GM12878 (cell line): ENCODE measurements around the gene KCNQ1OT1. TPM values are rescaled to one million over a fixed set of nuclear protein-coding genes. Genes with fewer than 3 reads are reported as not detected.

Experiments
- ATAC-seq: fragments of 200-7000 bp; cut with Tn5 transposase; 3 replicates; pipeline ENCODE4 v1.9.1; 2020; ENCODE audit warnings: mild to moderate bottlenecking, moderate library complexity
- BruUV-seq: library from RNA; stranded (reverse); fragments of 400-500 nt; replicated peaks from 2 replicates; lab custom pipeline; 2021; lab: Mats Ljungman, UMichigan
- CTCF ChIA-PET: fragments of 300-600 bp; sonication (Branson Sonifier 250); formaldehyde crosslinking; extraction: SDS; loops from one replicate; lab custom pipeline; 2021; ENCODE audit warnings: inconsistent platforms; lab: Yijun Ruan, JAX
- POLR2A ChIA-PET: fragments of 350-600 bp; formaldehyde crosslinking; extraction: SDS; loops from one replicate; lab custom pipeline; 2021; ENCODE audit warnings: inconsistent platforms; lab: Charles Lee
- RAD21 ChIA-PET: fragments of 300-600 bp; sonication (Branson Sonifier 250); formaldehyde crosslinking; loops from one replicate; lab custom pipeline; 2023; ENCODE audit warnings: antibody characterized with exemption; ENCODE audit not compliant: unreplicated experiment; lab: Charles Lee
- SMC1A ChIA-PET: fragments of 300-600 bp; sonication (Branson Sonifier 250); formaldehyde crosslinking; loops from one replicate; lab custom pipeline; 2023; ENCODE audit not compliant: unreplicated experiment, uncharacterized antibody; lab: Charles Lee
- DNase-seq: peaks from one replicate; pipeline ENCODE4 v3.0.0-alpha.2; 2011; ENCODE audit warnings: low read depth, low spot score
- FAIRE-seq: peaks from 3 replicates; lab custom pipeline; 2011; peaks lifted over from hg19 to GRCh38; lab: Jason Lieb, UNC
- H2AFZ ChIP-seq: 2 replicates; pipeline ENCODE4 v1.6.0; 2011; ENCODE audit warnings: low read depth, low read length, control low read depth; ENCODE audit not compliant: control insufficient read depth
- H3K27ac ChIP-seq: 2 replicates; pipeline ENCODE4 v1.5.1; 2011; ENCODE audit warnings: control low read depth; ENCODE audit not compliant: control insufficient read depth, insufficient read depth
- H3K27me3 ChIP-seq, 2 experiments: replicated peaks in 1 of 2; 2 replicates each; pipeline versions ENCODE4 v1.6.0 to v1.6.1; 2011; ENCODE audit warnings: low read length in 1 of 2; ENCODE audit not compliant: control insufficient read depth in 2 of 2, insufficient read depth in 2 of 2
- H3K36me3 ChIP-seq, 2 experiments: 2 replicates each; pipeline ENCODE4 v1.5.1; 2011; ENCODE audit warnings: low read length in 1 of 2; ENCODE audit not compliant: control insufficient read depth in 2 of 2, insufficient read depth in 2 of 2
- H3K4me1 ChIP-seq: 2 replicates; pipeline ENCODE4 v1.6.1; 2011; ENCODE audit warnings: mild to moderate bottlenecking, low read length, moderate library complexity, mixed read lengths; ENCODE audit not compliant: control insufficient read depth, insufficient read depth
- H3K4me2 ChIP-seq: 2 replicates; pipeline ENCODE4 v1.6.0; 2011; ENCODE audit warnings: control low read depth; ENCODE audit not compliant: control insufficient read depth, insufficient read depth
- H3K4me3 ChIP-seq: fragments of 200-600 bp; sonication (generic); 2 replicates; pipeline ENCODE4 v1.5.1; 2016
- H3K79me2 ChIP-seq: 2 replicates; pipeline ENCODE4 v1.6.0; 2011; ENCODE audit warnings: low read length; ENCODE audit not compliant: control insufficient read depth, insufficient read depth
- H3K9ac ChIP-seq: 2 replicates; pipeline ENCODE4 v1.8.0; 2011; ENCODE audit warnings: low read length, control low read depth, mixed read lengths; ENCODE audit not compliant: control insufficient read depth, insufficient read depth
- H3K9me3 ChIP-seq: replicated peaks from 3 replicates; pipeline ENCODE4 v1.5.1; 2011; ENCODE audit warnings: mild to moderate bottlenecking, low read length; ENCODE audit not compliant: control insufficient read depth, insufficient read depth
- H4K20me1 ChIP-seq: 2 replicates; pipeline ENCODE4 v1.6.0; 2011; ENCODE audit not compliant: control insufficient read depth, insufficient read depth
- ATF3 ChIP-seq: IDR thresholded peaks from 2 replicates; pipeline ENCODE4 v1.6.1; 2011; ENCODE audit warnings: low read depth, mild to moderate bottlenecking, low read length, moderate library complexity, borderline replicate concordance; ENCODE audit errors: extremely low read depth
- CEBPZ ChIP-seq: fragments of 150-350 bp; IDR thresholded peaks from 2 replicates; pipeline ENCODE4 v1.6.1; 2016; ENCODE audit warnings: low read depth, low read length
- CREB1 ChIP-seq: IDR thresholded peaks from 2 replicates; pipeline ENCODE4 v1.6.1; 2012; ENCODE audit warnings: low read depth, mild to moderate bottlenecking, inconsistent platforms
- WGBS: methylation state at CpG from one replicate; pipeline ENCODE4 v1.1.6; 2016; ENCODE audit warnings: low lambda C conversion rate; ENCODE audit not compliant: insufficient replicate concordance, insufficient coverage; ENCODE audit errors: missing lambda C conversion rate; 5-methylcytosine and 5-hydroxymethylcytosine counted together
- in situ Hi-C: fragments of 300-500 bp; cut with MboI; formaldehyde crosslinking; loops from 9 replicates; pipeline ENCODE4 v1.14.3; 2018; ENCODE audit warnings: mixed read lengths
- intact Hi-C: fragments of 100-400 bp; cut with micrococcal nuclease; formaldehyde crosslinking; loops from one replicate; pipeline ENCODE4 v1.14.2; 2022; ENCODE audit not compliant: unreplicated experiment
- polyA plus RNA-seq, 11 experiments: library from polyadenylated mRNA; depleted of rRNA in 4 of 11; unstranded in 6 of 11; stranded (reverse) in 5 of 11; fragments of >200 nt; fragmentation: Nextera tagmentation in 4 of 11; fragmentation: Illumina TruSeq in 1 of 11; extraction: Ambion mirVana in 4 of 11; extraction: Trizol in 1 of 11; gene quantifications; 1 replicate in 1 of 11; 2 replicates in 10 of 11; pipeline versions ENCODE4 v1.2.1 to v1.2.3, GENCODE V29; 2011 to 2016; ENCODE audit warnings: inconsistent platforms in 2 of 11, missing spikeins in 2 of 11, low read depth in 1 of 11
- total RNA-seq, 4 experiments: library from RNA; depleted of rRNA in 3 of 4; stranded (reverse); fragments of >200 nt in 3 of 4; fragmentation: Illumina TruSeq in 1 of 4; extraction: Trizol in 1 of 4; gene quantifications; 2 replicates each; pipeline versions ENCODE4 v1.2.1 to v1.2.3, GENCODE V29; 2013 to 2021

The KCNQ1OT1 gene
- total and polyA plus RNA-seq, 10 of the 15 experiments (the other 5 are each of a cell fraction or from before 2014, with no cell fraction given), result 0.02 to 1.6 (median 0.41) TPM

GRCh38 chr11:2711161-2711560, 11.4 kb upstream of the KCNQ1OT1 start:
- ChIA-PET CTCF (no interaction called here), POLR2A (no interaction called here), SMC1A (no interaction called here), RAD21 (no interaction called here)
- Histone ChIP-seq H3K4me1 (no peaks in the 10 kb centered on the region), H3K9me3 (no peaks in the 10 kb centered on the region; the same call in 2 of the 3 replicates), H3K4me3 (no peak overlapping the region), H4K20me1 (no peaks in the 10 kb centered on the region), H3K4me2 (no peak overlapping the region), H3K27ac (no peak overlapping the region), H2AFZ (no peak overlapping the region), H3K27me3 (no peaks in the 10 kb centered on the region), H3K79me2 (no peaks in the 10 kb centered on the region), H3K36me3 (no peaks in the 10 kb centered on the region), H3K9ac (no peak overlapping the region)
- in situ Hi-C loops (no loop called here), intact Hi-C loops (no loop called here)
- 83% methylated on average over 6 of the region's 6 CpGs for WGBS
- no peak for FAIRE-seq
- TF ChIP-seq CEBPZ, result no peak
- no peak for ATAC-seq
- BruUV-seq, result no TSS peak
- DNase-seq, result no peak

- no peak for FAIRE-seq
- RAD21 ChIA-PET, result no interaction called here
- WGBS, result 50% methylated on average over 8 of the region's 8 CpGs
- POLR2A ChIA-PET, result no interaction called here
- Histone ChIP-seq H3K79me2 (no peaks in the 10 kb centered on the region), H3K27me3 (no peaks in the 10 kb centered on the region), H3K9ac (no peak overlapping the region), H3K4me1 (no peaks in the 10 kb centered on the region), H3K4me2 (no peak overlapping the region), H4K20me1 (no peaks in the 10 kb centered on the region), H3K27ac (no peak overlapping the region), H3K4me3 (no peak overlapping the region), H3K36me3 (no peaks in the 10 kb centered on the region), H2AFZ (no peak overlapping the region), H3K9me3 (no peaks in the 10 kb centered on the region; the same call in 2 of the 3 replicates)
- no peak for ATAC-seq
- SMC1A ChIA-PET, result interaction anchor here (0.7 kb wide), 1 partner anchor 11 kb away, joined by 4 read pairs; no protein-coding TSS in a partner anchor
- TF ChIP-seq CREB1 (no peak), ATF3 (no peak)
- intact Hi-C loops, result no loop called here
- no TSS peak for BruUV-seq
- DNase-seq, result no peak
- CTCF ChIA-PET, result no interaction called here
- in situ Hi-C loops, result no loop called here
Observed at GRCh38 chr11:2709429-2709828, 9.6 kb upstream of the KCNQ1OT1 start.
